GM19468 (cell line): ENCODE data around the gene KNTC1.
"Not testable (repeated sequence)": the region's sequence is repeated elsewhere in the genome, so short reads cannot be mapped to it uniquely, and the experiment has no call there.

Experiments
- ATAC-seq: cut with Tn5 transposase; IDR thresholded peaks from one replicate; pipeline ENCODE4 v1.9.1; 2021; ENCODE audit warnings: mild to moderate bottlenecking, moderate library complexity, moderate number of reproducible peaks; ENCODE audit not compliant: unreplicated experiment; ENCODE audit errors: extremely low read depth

Gene KNTC1

GRCh38 chr12:122506393-122506938, 20.6 kb upstream of the KNTC1 start:
- ATAC-seq = no peak

- ATAC-seq = no peak
Measured at GRCh38 chr12:122508163-122508562, 18.9 kb upstream of the KNTC1 start.

GRCh38 chr12:122513028-122513427, 14.0 kb upstream of the KNTC1 start:
- not testable (repeated sequence) for ATAC-seq

GRCh38 chr12:122513660-122514059, 13.4 kb upstream of the KNTC1 start:
- ATAC-seq = no peak

GRCh38 chr12:122515275-122515674, 11.8 kb upstream of the KNTC1 start:
- no peak for ATAC-seq

- no peak for ATAC-seq
Measured at GRCh38 chr12:122516544-122517361, 10.3 kb upstream of the KNTC1 start.

GRCh38 chr12:122517877-122518276, 9.2 kb upstream of the KNTC1 start:
- ATAC-seq = no peak

- ATAC-seq = no peak
Measured at GRCh38 chr12:122518908-122519307, 8.1 kb upstream of the KNTC1 start.

- ATAC-seq = no peak
Measured at GRCh38 chr12:122519418-122519817, 7.6 kb upstream of the KNTC1 start.

- ATAC-seq = no peak
Measured at GRCh38 chr12:122520676-122521075, 6.4 kb upstream of the KNTC1 start.

GRCh38 chr12:122523280-122523679, 3.8 kb upstream of the KNTC1 start:
- ATAC-seq = no peak

GRCh38 chr12:122523846-122524718, 3.0 kb upstream of the KNTC1 start:
- no peak for ATAC-seq

- ATAC-seq = no peak
Measured at GRCh38 chr12:122527478-122527944, 462 bp downstream of the KNTC1 start.

GRCh38 chr12:122528582-122528981, 1.5 kb downstream of the KNTC1 start:
- no peak for ATAC-seq

- no peak for ATAC-seq
Measured at GRCh38 chr12:122528992-122529391, 1.9 kb downstream of the KNTC1 start.

- no peak for ATAC-seq
Measured at GRCh38 chr12:122533856-122534255, 6.8 kb downstream of the KNTC1 start.

GRCh38 chr12:122537021-122537420, 10.0 kb downstream of the KNTC1 start:
- no peak for ATAC-seq

- no peak for ATAC-seq
Measured at GRCh38 chr12:122538496-122538895, 11.4 kb downstream of the KNTC1 start.

- no peak for ATAC-seq
Measured at GRCh38 chr12:122544537-122544936, 17.5 kb downstream of the KNTC1 start.

- no peak for ATAC-seq
Measured at GRCh38 chr12:122545855-122546254, 18.8 kb downstream of the KNTC1 start.

GRCh38 chr12:122547330-122547729, 20.3 kb downstream of the KNTC1 start:
- no peak for ATAC-seq
